ENCODE results near the gene TOPBP1. TPM values are rescaled to one million over a fixed set of nuclear protein-coding genes. Genes with fewer than 3 reads are reported as not detected.

TOPBP1 gene
- total and polyA plus RNA-seq, 2 of the 8 experiments (the other 6 are each of a cell fraction or from before 2014, with no cell fraction given): 19.7 to 35.9 TPM

DNA sequence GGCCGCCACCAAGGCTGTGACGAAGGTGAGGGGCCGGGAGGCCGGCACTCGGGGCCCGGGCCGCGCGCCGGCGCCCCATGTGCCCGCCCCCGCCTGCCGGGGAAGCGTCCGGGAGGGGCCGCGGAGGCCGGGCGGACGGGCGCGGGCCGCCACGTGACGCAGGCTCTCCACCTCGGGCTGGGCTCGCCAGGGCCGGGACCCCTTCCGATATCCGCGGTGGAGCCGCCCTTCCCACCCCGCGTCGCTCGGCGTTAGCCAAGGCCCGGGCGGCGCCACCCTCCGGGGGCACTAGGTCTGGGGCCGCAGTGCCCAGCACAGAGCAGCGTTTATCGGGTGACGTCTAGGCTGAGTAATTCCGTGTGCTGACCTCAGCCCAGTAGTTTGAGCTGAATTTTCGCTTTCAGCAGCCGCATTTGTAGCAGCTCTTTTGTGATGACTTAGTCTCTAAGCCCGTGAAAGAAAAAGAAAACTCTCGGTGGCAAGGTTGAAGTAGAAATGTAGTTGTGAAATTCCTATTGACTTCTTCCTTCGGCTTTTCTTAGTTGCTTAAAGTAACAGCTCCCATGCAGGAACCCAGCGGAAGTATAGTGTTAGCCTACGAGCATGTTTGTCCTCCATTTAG, 87.4 kb downstream of the TOPBP1 start:
- ChIA-PET POLR2A (ENCODE audit: partially characterized antibody) (interaction anchor here (0.7 to 3.5 kb wide), 13 partner anchors 10 to 117 kb away, joined by 3 to 13 read pairs (median 4); no protein-coding TSS in a partner anchor), CTCF (ENCODE audit: partially characterized antibody) (interaction anchor here (0.5 to 1.3 kb wide), 7 partner anchors 12 to 853 kb away, joined by 3 to 7 read pairs (median 5); no protein-coding TSS in a partner anchor)
- H3K18ac ChIP-seq (ENCODE audit: extremely low read depth, low read length): peak overlapping the region; percentile 79; the same call in 1 of the 2 replicates
- no peaks in the 10 kb centered on the region; the same call in 1 of the 2 replicates for H3K79me1 ChIP-seq (ENCODE audit: low read depth, low read length)
- peaks cover 2 to 12% of the 10 kb centered on the region in 2 experiments for H4K20me1 ChIP-seq (replicated peaks in 1 of 2; ENCODE audit: control insufficient read depth in 1 of 2, insufficient read depth in 2 of 2, low read length in 2 of 2)
- no peak overlapping the region for H4K91ac ChIP-seq (replicated peaks; ENCODE audit: insufficient read length, low read length)
- DNase-seq (ENCODE audit: low read depth in 1 of 2, low spot score in 2 of 2) (peak in 1 of 2 experiments; percentile 72), FAIRE-seq (no peak)
- no peaks in the 10 kb centered on the region for H3K9me3 ChIP-seq (ENCODE audit: insufficient read depth in 2 of 2, low read depth in 1 of 2, low read length in 1 of 2)
- no peak overlapping the region for H2BK20ac ChIP-seq (ENCODE audit: low read length)
- peak overlapping the region; percentile 93 for H3K27ac ChIP-seq (ENCODE audit: low read depth, low read length)
- H3K4ac ChIP-seq (replicated peaks; ENCODE audit: insufficient read length, low read depth, low read length): no peak overlapping the region
- no peak overlapping the region for H3K14ac ChIP-seq (ENCODE audit: insufficient read length)
- peak overlapping the region; percentile 77 to 89 (median 86) for H3K4me3 ChIP-seq (ENCODE audit: extremely low read depth in 1 of 4, insufficient read depth in 2 of 4, low read depth in 3 of 4, low read length in 4 of 4)
- H3K23ac ChIP-seq (ENCODE audit: insufficient read length): no peak overlapping the region
- 0 out of 2 replicates have a peak, but pooled peaks cover 5% of the 10 kb centered on the region for H3K23me2 ChIP-seq (ENCODE audit: low read depth, low read length)
- H3K4me2 ChIP-seq (ENCODE audit: insufficient read depth in 1 of 2, low read depth in 2 of 2, low read length in 2 of 2): peak overlapping the region; percentile 72 to 79
- peaks cover 0 to 5% (median 2%) of the 10 kb centered on the region in 4 experiments; a peak in 4 of 7 replicates for H3K4me1 ChIP-seq (replicated peaks in 1 of 4; ENCODE audit: control insufficient read depth in 3 of 4, insufficient read depth in 4 of 4, low read length in 3 of 4)
- H3K56ac ChIP-seq (replicated peaks; ENCODE audit: insufficient read length, low read depth, low read length): no peak overlapping the region
- H2BK5ac ChIP-seq (ENCODE audit: low read depth, low read length): no peak overlapping the region; the same call in 1 of the 2 replicates
- H2BK120ac ChIP-seq (replicated peaks; ENCODE audit: low read depth, low read length): no peak overlapping the region
- H3K9ac ChIP-seq (replicated peaks in 1 of 4; ENCODE audit: extremely low read depth in 1 of 4, low read depth in 3 of 4, low read length in 3 of 4): peak overlapping the region; percentile 75 to 97 (median 88)
- no peak overlapping the region for H4K5ac ChIP-seq (ENCODE audit: insufficient read length, low read depth, low read length)
- 0% methylated on average over 29 of the region's 54 CpGs; no CpG with 5 or more reads in 1 of the 2 experiments for WGBS, 2 experiments (ENCODE audit: extremely low coverage in 1 of 2, insufficient coverage in 1 of 2, insufficient read length in 1 of 2, insufficient replicate concordance in 2 of 2, low coverage in 1 of 2, low lambda C conversion rate in 2 of 2, missing lambda C conversion rate in 1 of 2)
- H2BK12ac ChIP-seq (ENCODE audit: low read depth, low read length): no peak overlapping the region
- no peaks in the 10 kb centered on the region for H3K27me3 ChIP-seq (replicated peaks in 1 of 4; ENCODE audit: control insufficient read depth in 3 of 4, extremely low read depth in 1 of 4, insufficient read depth in 3 of 4, low read length in 3 of 4)
- no peak overlapping the region for H2AFZ ChIP-seq (ENCODE audit: low read length)
- no peak overlapping the region for H4K8ac ChIP-seq (ENCODE audit: extremely low read depth, insufficient read depth, low read length)
- H2AK5ac ChIP-seq (ENCODE audit: low read depth, low read length): no peak overlapping the region
- H3K36me3 ChIP-seq (ENCODE audit: control insufficient read depth in 2 of 4, insufficient read depth in 4 of 4, low read length in 3 of 4): peaks cover 8 to 43% (median 27%) of the 10 kb centered on the region in 4 experiments; a peak in 6 of 8 replicates
- H3K79me2 ChIP-seq (ENCODE audit: control insufficient read depth in 1 of 2, insufficient read depth in 2 of 2, low read length in 2 of 2): peaks cover 21 to 49% of the 10 kb centered on the region in 2 experiments
- no peak overlapping the region for H2BK15ac ChIP-seq (ENCODE audit: low read length)
- peak; percentile 9 for TF ChIP-seq ASH2L (IDR thresholded peaks at IDR 0.05; ENCODE audit: low read length)
- TF ChIP-seq RXRA (IDR thresholded peaks at IDR 0.05; ENCODE audit: insufficient read depth, low read depth, low read length): no peak
- TF ChIP-seq EGR1 (IDR thresholded peaks at IDR 0.05; ENCODE audit: borderline replicate concordance, low read depth, low read length): peak; percentile 73; the same call in 1 of the 2 replicates
- TF ChIP-seq RNF2 (IDR thresholded peaks at IDR 0.05; ENCODE audit: borderline replicate concordance, low read depth, low read length, missing control alignments, poor library complexity, severe bottlenecking): no peak
- peak; percentile 34; the same call in 1 of the 2 replicates for TF ChIP-seq CREB1 (IDR thresholded peaks at IDR 0.05)
- peak in 1 of 2 experiments; percentile 81; a peak in 1 of 4 replicates for TF ChIP-seq HDAC2 (IDR thresholded peaks at IDR 0.05; ENCODE audit: borderline replicate concordance in 1 of 2, low read depth in 2 of 2, low read length in 2 of 2)
- TF ChIP-seq SAP30 (IDR thresholded peaks at IDR 0.05; ENCODE audit: insufficient read depth, insufficient replicate concordance, low read length): peak; percentile 72
- TF ChIP-seq MAX (IDR thresholded peaks at IDR 0.05): peak; percentile 77
- no peak for TF ChIP-seq GTF2F1 (IDR thresholded peaks at IDR 0.05; ENCODE audit: borderline replicate concordance, low read depth, low read length)

Data from H1 (cell line).